GM12878 (cell line): Measurements from ENCODE around the gene CAPN2. TPM values are rescaled to one million over a fixed set of nuclear protein-coding genes. Genes with fewer than 3 reads are reported as not detected.

Source experiments
- ATAC-seq: fragments of 200-7000 bp; cut with Tn5 transposase; 3 replicates; pipeline ENCODE4 v1.9.1; 2020; ENCODE audit warnings: mild to moderate bottlenecking, moderate library complexity
- BruUV-seq: library from RNA; stranded (reverse); fragments of 400-500 nt; replicated peaks from 2 replicates; lab custom pipeline; 2021; lab: Mats Ljungman, UMichigan
- CTCF ChIA-PET: fragments of 300-600 bp; sonication (Branson Sonifier 250); formaldehyde crosslinking; extraction: SDS; loops from one replicate; lab custom pipeline; 2021; ENCODE audit warnings: inconsistent platforms; lab: Yijun Ruan, JAX
- POLR2A ChIA-PET: fragments of 350-600 bp; formaldehyde crosslinking; extraction: SDS; loops from one replicate; lab custom pipeline; 2021; ENCODE audit warnings: inconsistent platforms; lab: Charles Lee
- RAD21 ChIA-PET: fragments of 300-600 bp; sonication (Branson Sonifier 250); formaldehyde crosslinking; loops from one replicate; lab custom pipeline; 2023; ENCODE audit warnings: antibody characterized with exemption; ENCODE audit not compliant: unreplicated experiment; lab: Charles Lee
- SMC1A ChIA-PET: fragments of 300-600 bp; sonication (Branson Sonifier 250); formaldehyde crosslinking; loops from one replicate; lab custom pipeline; 2023; ENCODE audit not compliant: unreplicated experiment, uncharacterized antibody; lab: Charles Lee
- DNase-seq: peaks from one replicate; pipeline ENCODE4 v3.0.0-alpha.2; 2011; ENCODE audit warnings: low read depth, low spot score
- FAIRE-seq: peaks from 3 replicates; lab custom pipeline; 2011; peaks lifted over from hg19 to GRCh38; lab: Jason Lieb, UNC
- H2AFZ ChIP-seq: 2 replicates; pipeline ENCODE4 v1.6.0; 2011; ENCODE audit warnings: low read depth, low read length, control low read depth; ENCODE audit not compliant: control insufficient read depth
- H3K27ac ChIP-seq: 2 replicates; pipeline ENCODE4 v1.5.1; 2011; ENCODE audit warnings: control low read depth; ENCODE audit not compliant: control insufficient read depth, insufficient read depth
- H3K27me3 ChIP-seq, 2 experiments: replicated peaks in 1 of 2; 2 replicates each; pipeline versions ENCODE4 v1.6.0 to v1.6.1; 2011; ENCODE audit warnings: low read length in 1 of 2; ENCODE audit not compliant: control insufficient read depth in 2 of 2, insufficient read depth in 2 of 2
- H3K36me3 ChIP-seq, 2 experiments: 2 replicates each; pipeline ENCODE4 v1.5.1; 2011; ENCODE audit warnings: low read length in 1 of 2; ENCODE audit not compliant: control insufficient read depth in 2 of 2, insufficient read depth in 2 of 2
- H3K4me1 ChIP-seq: 2 replicates; pipeline ENCODE4 v1.6.1; 2011; ENCODE audit warnings: mild to moderate bottlenecking, low read length, moderate library complexity, mixed read lengths; ENCODE audit not compliant: control insufficient read depth, insufficient read depth
- H3K4me2 ChIP-seq: 2 replicates; pipeline ENCODE4 v1.6.0; 2011; ENCODE audit warnings: control low read depth; ENCODE audit not compliant: control insufficient read depth, insufficient read depth
- H3K4me3 ChIP-seq: fragments of 200-600 bp; sonication (generic); 2 replicates; pipeline ENCODE4 v1.5.1; 2016
- H3K79me2 ChIP-seq: 2 replicates; pipeline ENCODE4 v1.6.0; 2011; ENCODE audit warnings: low read length; ENCODE audit not compliant: control insufficient read depth, insufficient read depth
- H3K9ac ChIP-seq: 2 replicates; pipeline ENCODE4 v1.8.0; 2011; ENCODE audit warnings: low read length, control low read depth, mixed read lengths; ENCODE audit not compliant: control insufficient read depth, insufficient read depth
- H3K9me3 ChIP-seq: replicated peaks from 3 replicates; pipeline ENCODE4 v1.5.1; 2011; ENCODE audit warnings: mild to moderate bottlenecking, low read length; ENCODE audit not compliant: control insufficient read depth, insufficient read depth
- H4K20me1 ChIP-seq: 2 replicates; pipeline ENCODE4 v1.6.0; 2011; ENCODE audit not compliant: control insufficient read depth, insufficient read depth
- BACH1 ChIP-seq: fragments of 450-650 bp; IDR thresholded peaks from 2 replicates; pipeline ENCODE4 v1.6.1; 2017; ENCODE audit warnings: mild to moderate bottlenecking, borderline replicate concordance
- CREM ChIP-seq: IDR thresholded peaks from 2 replicates; pipeline ENCODE4 v1.6.1; 2014; ENCODE audit warnings: antibody characterized with exemption, low read depth
- CTCF ChIP-seq, 3 experiments: IDR thresholded peaks in 2 of 3; conservative IDR thresholded peaks in 1 of 3; 2 replicates each; pipeline ENCODE4 v1.5.1; 2011; ENCODE audit warnings: low read depth in 3 of 3, low read length in 3 of 3, mild to moderate bottlenecking in 3 of 3, control low read depth in 2 of 3, moderate library complexity in 2 of 3, inconsistent platforms in 1 of 3, mixed read lengths in 1 of 3; ENCODE audit not compliant: control insufficient read depth in 2 of 3, insufficient read depth in 1 of 3; ENCODE audit errors: extremely low read depth in 1 of 3
- FOXK2 ChIP-seq: fragments of 450-650 bp; IDR thresholded peaks from 2 replicates; pipeline ENCODE4 v1.6.1; 2017; ENCODE audit warnings: mild to moderate bottlenecking, moderate library complexity
- IKZF1 ChIP-seq: fragments of 450-650 bp; conservative IDR thresholded peaks from 2 replicates; pipeline ENCODE4 v1.6.1; 2017; ENCODE audit warnings: antibody characterized with exemption, mild to moderate bottlenecking
- IRF4 ChIP-seq: IDR thresholded peaks from 2 replicates; pipeline ENCODE4 v1.6.1; 2011; ENCODE audit warnings: low read depth, low read length
- LARP7 ChIP-seq: fragments of 450-650 bp; IDR thresholded peaks from 2 replicates; pipeline ENCODE4 v1.6.1; 2017; ENCODE audit warnings: mild to moderate bottlenecking
- PAX5 ChIP-seq: IDR thresholded peaks from 2 replicates; pipeline ENCODE4 v1.6.1; 2011; ENCODE audit warnings: low read depth, low read length, borderline replicate concordance
- RFX5 ChIP-seq: IDR thresholded peaks from 2 replicates; pipeline ENCODE4 v1.6.1; 2011; ENCODE audit warnings: low read depth, low read length, improper control_type of control experiment
- ZZZ3 ChIP-seq: IDR thresholded peaks from 2 replicates; pipeline ENCODE4 v1.6.1; 2011; ENCODE audit warnings: low read depth; ENCODE audit not compliant: control insufficient read depth, insufficient read length
- WGBS: methylation state at CpG from one replicate; pipeline ENCODE4 v1.1.6; 2016; ENCODE audit warnings: low lambda C conversion rate; ENCODE audit not compliant: insufficient replicate concordance, insufficient coverage; ENCODE audit errors: missing lambda C conversion rate; 5-methylcytosine and 5-hydroxymethylcytosine counted together
- in situ Hi-C: fragments of 300-500 bp; cut with MboI; formaldehyde crosslinking; loops from 9 replicates; pipeline ENCODE4 v1.14.3; 2018; ENCODE audit warnings: mixed read lengths
- intact Hi-C: fragments of 100-400 bp; cut with micrococcal nuclease; formaldehyde crosslinking; loops from one replicate; pipeline ENCODE4 v1.14.2; 2022; ENCODE audit not compliant: unreplicated experiment
- polyA plus RNA-seq, 11 experiments: library from polyadenylated mRNA; depleted of rRNA in 4 of 11; unstranded in 6 of 11; stranded (reverse) in 5 of 11; fragments of >200 nt; fragmentation: Nextera tagmentation in 4 of 11; fragmentation: Illumina TruSeq in 1 of 11; extraction: Ambion mirVana in 4 of 11; extraction: Trizol in 1 of 11; gene quantifications; 1 replicate in 1 of 11; 2 replicates in 10 of 11; pipeline versions ENCODE4 v1.2.1 to v1.2.3, GENCODE V29; 2011 to 2016; ENCODE audit warnings: inconsistent platforms in 2 of 11, missing spikeins in 2 of 11, low read depth in 1 of 11
- total RNA-seq, 4 experiments: library from RNA; depleted of rRNA in 3 of 4; stranded (reverse); fragments of >200 nt in 3 of 4; fragmentation: Illumina TruSeq in 1 of 4; extraction: Trizol in 1 of 4; gene quantifications; 2 replicates each; pipeline versions ENCODE4 v1.2.1 to v1.2.3, GENCODE V29; 2013 to 2021

CAPN2 gene
- total and polyA plus RNA-seq, 10 of the 15 experiments (the other 5 are each of a cell fraction or from before 2014, with no cell fraction given), result 6.0 to 21.4 (median 16.6) TPM

- TF ChIP-seq BACH1, result no peak
Measured at GRCh38 chr1:223765719-223766340, 53.5 kb downstream of the CAPN2 start (continued).

- 92% methylated on average over 9 of the region's 9 CpGs for WGBS
- Histone ChIP-seq H3K4me3 (no peak overlapping the region), H3K27ac (no peak overlapping the region), H3K4me2 (no peak overlapping the region), H3K27me3 (no peaks in the 10 kb centered on the region), H2AFZ (no peak overlapping the region), H3K4me1 (peaks cover 11% of the 10 kb centered on the region), H3K36me3 (no peaks in the 10 kb centered on the region), H3K9me3 (no peaks in the 10 kb centered on the region), H4K20me1 (no peaks in the 10 kb centered on the region), H3K9ac (no peak overlapping the region), H3K79me2 (no peaks in the 10 kb centered on the region)
- RAD21 ChIA-PET, result interaction anchor here (1.0 to 1.3 kb wide), 3 partner anchors 19 to 563 kb away, joined by 3 read pairs; no protein-coding TSS in a partner anchor
- TF ChIP-seq RFX5 (no peak), LARP7 (no peak), ZZZ3 (no peak), FOXK2 (no peak), PAX5 (no peak), IKZF1 (no peak), CREM (no peak), CTCF (IDR thresholded peaks at IDR 0.05 in 2 of 3, conservative IDR thresholded peaks at IDR 0.05 in 1 of 3; ENCODE audit: control insufficient read depth in 2 of 3, extremely low read depth in 1 of 3, insufficient read depth in 1 of 3, low read depth in 3 of 3, low read length in 3 of 3) (no peak), IRF4 (no peak)
- POLR2A ChIA-PET, result no interaction called here
- DNase-seq (no peak), FAIRE-seq (no peak), ATAC-seq (no peak)
- intact Hi-C loops, result no loop called here
- in situ Hi-C loops, result no loop called here
- CTCF ChIA-PET, result interaction anchor here (0.7 to 3.2 kb wide), 5 partner anchors 10 to 214 kb away, joined by 3 to 16 read pairs (median 7); no protein-coding TSS in a partner anchor
- no TSS peak for BruUV-seq
- SMC1A ChIA-PET, result interaction anchor here (1.3 to 2.0 kb wide), 4 partner anchors 9 to 72 kb away, joined by 4 to 12 read pairs (median 6); no protein-coding TSS in a partner anchor
Measured at GRCh38 chr1:223770621-223771315, 58.4 kb downstream of the CAPN2 start.
